Upper lobe of left lung (tissue), 4 donors: ENCODE results near the gene DNAJC4.

Experiments
- POLR2A ChIP-seq, 4 donors: fragments of 450-650 bp; IDR thresholded peaks; one replicate each; pipeline ENCODE4 v1.5.1; 2016 to 2017; ENCODE audit warnings: antibody characterized with exemption in 4 of 4, mild to moderate bottlenecking in 2 of 4
- POLR2AphosphoS5 ChIP-seq, 2 donors: sonication (generic); formaldehyde crosslinking; IDR thresholded peaks; one replicate each; pipeline ENCODE4 v1.5.1; 2017; ENCODE audit warnings: antibody characterized with exemption in 2 of 2
- TF ChIP-seq, protein P1 (sequence below), 6 experiments: fragments of 450-650 bp in 4 of 6; fragments of 200-600 bp in 2 of 6; sonication (generic) in 2 of 6; IDR thresholded peaks; one replicate each; pipeline ENCODE4 v1.5.1; 2016 to 2019; ENCODE audit warnings: antibody characterized with exemption in 6 of 6

DNA sequence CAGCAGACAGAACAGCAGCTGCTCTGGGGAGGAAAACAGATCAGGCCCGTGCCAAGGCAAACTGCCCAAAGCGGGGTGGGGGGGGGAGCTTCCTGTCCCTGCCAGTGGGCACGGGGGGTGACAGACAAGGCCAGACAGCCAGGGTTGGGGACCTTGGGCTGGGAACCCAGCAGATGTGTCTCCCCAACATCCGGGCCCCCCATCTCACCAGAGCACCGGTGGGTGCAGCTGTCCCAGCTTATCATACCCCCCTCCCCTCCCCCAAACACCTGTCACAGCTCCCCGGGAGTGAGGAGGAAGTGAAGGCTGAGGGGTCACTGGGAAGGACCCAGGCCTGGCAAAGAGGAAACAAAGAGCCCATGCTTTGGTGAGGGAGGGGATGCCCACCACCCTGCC lies 15.1 kb downstream of the DNAJC4 start:
- TF ChIP-seq, protein P1, sequence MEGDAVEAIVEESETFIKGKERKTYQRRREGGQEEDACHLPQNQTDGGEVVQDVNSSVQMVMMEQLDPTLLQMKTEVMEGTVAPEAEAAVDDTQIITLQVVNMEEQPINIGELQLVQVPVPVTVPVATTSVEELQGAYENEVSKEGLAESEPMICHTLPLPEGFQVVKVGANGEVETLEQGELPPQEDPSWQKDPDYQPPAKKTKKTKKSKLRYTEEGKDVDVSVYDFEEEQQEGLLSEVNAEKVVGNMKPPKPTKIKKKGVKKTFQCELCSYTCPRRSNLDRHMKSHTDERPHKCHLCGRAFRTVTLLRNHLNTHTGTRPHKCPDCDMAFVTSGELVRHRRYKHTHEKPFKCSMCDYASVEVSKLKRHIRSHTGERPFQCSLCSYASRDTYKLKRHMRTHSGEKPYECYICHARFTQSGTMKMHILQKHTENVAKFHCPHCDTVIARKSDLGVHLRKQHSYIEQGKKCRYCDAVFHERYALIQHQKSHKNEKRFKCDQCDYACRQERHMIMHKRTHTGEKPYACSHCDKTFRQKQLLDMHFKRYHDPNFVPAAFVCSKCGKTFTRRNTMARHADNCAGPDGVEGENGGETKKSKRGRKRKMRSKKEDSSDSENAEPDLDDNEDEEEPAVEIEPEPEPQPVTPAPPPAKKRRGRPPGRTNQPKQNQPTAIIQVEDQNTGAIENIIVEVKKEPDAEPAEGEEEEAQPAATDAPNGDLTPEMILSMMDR (IDR thresholded peaks at IDR 0.05), result no peak
- TF ChIP-seq POLR2A (IDR thresholded peaks at IDR 0.05) (no peak), POLR2AphosphoS5 (IDR thresholded peaks at IDR 0.05) (no peak)
